Nephron progenitor cell (in vitro differentiated cells): ENCODE data around the gene SLITRK2.

Source experiments
- DNase-seq: peaks from one replicate; pipeline ENCODE4 v3.0.0; 2021
- H3K27ac Mint-ChIP-seq: 2 replicates; pipeline ENCODE4 v1.8.0; 2021; ENCODE audit warnings: mild to moderate bottlenecking, moderate library complexity, mixed read lengths
- H3K27me3 Mint-ChIP-seq: 2 replicates; pipeline ENCODE4 v1.8.0; 2021; ENCODE audit warnings: mild to moderate bottlenecking, low read depth, mixed read lengths; ENCODE audit not compliant: poor library complexity
- H3K36me3 Mint-ChIP-seq: 2 replicates; pipeline ENCODE4 v1.8.0; 2021; ENCODE audit warnings: low read depth, mixed read lengths
- H3K4me1 Mint-ChIP-seq: 2 replicates; pipeline ENCODE4 v1.8.0; 2021; ENCODE audit warnings: mixed read lengths
- H3K4me3 Mint-ChIP-seq: 2 replicates; pipeline ENCODE4 v1.8.0; 2021; ENCODE audit warnings: mild to moderate bottlenecking, moderate library complexity, mixed read lengths
- H3K9me3 Mint-ChIP-seq: 2 replicates; pipeline ENCODE4 v1.8.0; 2021; ENCODE audit warnings: mild to moderate bottlenecking, moderate library complexity, mixed read lengths
- CTCF ChIP-seq: fragments of 200-600 bp; sonication (generic); IDR thresholded peaks from 2 replicates; pipeline ENCODE4 v1.5.0; 2021; ENCODE audit warnings: antibody characterized with exemption

The SLITRK2 gene

GRCh38 chrX:145865082-145865481 lies 47.5 kb downstream of the SLITRK2 start:
- H3K27me3 Mint-ChIP-seq = no peaks in the 10 kb centered on the region
- no peak overlapping the region for H3K4me3 Mint-ChIP-seq
- no peaks in the 10 kb centered on the region for H3K4me1 Mint-ChIP-seq
- H3K9me3 Mint-ChIP-seq = peaks cover 46% of the 10 kb centered on the region
- H3K27ac Mint-ChIP-seq = no peak overlapping the region
- TF ChIP-seq CTCF = no peak
- DNase-seq = no peak
- H3K36me3 Mint-ChIP-seq = no peaks in the 10 kb centered on the region
